Prostate gland (tissue), 2 donors: ENCODE results near the gene RPL7A. TPM values are rescaled to one million over a fixed set of nuclear protein-coding genes. Genes with fewer than 3 reads are reported as not detected.

Experiments used
- DNase-seq: peaks from one replicate; pipeline ENCODE4 v3.0.0-alpha.2; 2019; ENCODE audit warnings: low spot score
- H3K27ac ChIP-seq, 2 donors: fragments of 200-600 bp; sonication (generic); 2 replicates each; pipeline ENCODE4 v1.5.1; 2017 to 2019
- H3K27me3 ChIP-seq: fragments of 200-600 bp; sonication (generic); replicated peaks from 2 replicates; pipeline ENCODE4 v1.5.1; 2019; ENCODE audit not compliant: insufficient read depth
- H3K36me3 ChIP-seq, 2 donors: fragments of 200-600 bp; sonication (generic); 1 replicate in 1 of 2; 2 replicates in 1 of 2; pipeline versions ENCODE4 v1.5.1 to v1.8.1; 2017 to 2019
- H3K4me1 ChIP-seq: fragments of 200-600 bp; sonication (generic); replicated peaks from 2 replicates; pipeline ENCODE4 v1.5.1; 2019
- H3K4me3 ChIP-seq, 2 donors: fragments of 200-600 bp; sonication (generic); 2 replicates each; pipeline ENCODE4 v1.5.1; 2017 to 2019
- H3K9me3 ChIP-seq: fragments of 200-600 bp; sonication (generic); 2 replicates; pipeline ENCODE4 v1.5.1; 2017
- POLR2A ChIP-seq: fragments of 450-650 bp; IDR thresholded peaks from one replicate; pipeline ENCODE4 v1.6.1; 2016; ENCODE audit warnings: antibody characterized with exemption, mild to moderate bottlenecking
- POLR2AphosphoS5 ChIP-seq: sonication (generic); formaldehyde crosslinking; IDR thresholded peaks from one replicate; pipeline ENCODE4 v1.6.1; 2017; ENCODE audit warnings: antibody characterized with exemption
- WGBS: methylation state at CpG from one replicate; pipeline ENCODE4 v1.1.5; 2018; 5-methylcytosine and 5-hydroxymethylcytosine counted together
- intact Hi-C: fragments of 100-400 bp; cut with DNase I; formaldehyde crosslinking; loops from one replicate; pipeline ENCODE4 v1.14.2; 2022
- total RNA-seq, 2 donors: library from RNA; depleted of rRNA; stranded (reverse); fragments of >200 nt; gene quantifications; one replicate each; pipeline ENCODE4 v1.1.0, GENCODE V29; 2016
- TF ChIP-seq, protein P1 (sequence below), 4 experiments: fragments of 200-600 bp in 2 of 4; fragments of 450-650 bp in 2 of 4; sonication (generic) in 2 of 4; IDR thresholded peaks; 1 replicate in 3 of 4; 2 replicates in 1 of 4; pipeline ENCODE4 v1.5.1; 2016 to 2019; ENCODE audit warnings: antibody characterized with exemption in 4 of 4, mild to moderate bottlenecking in 2 of 4, moderate library complexity in 2 of 4

Gene RPL7A
- total RNA-seq, 2 donors from 2014 or later: 1,667 to 2,501 TPM

DNA sequence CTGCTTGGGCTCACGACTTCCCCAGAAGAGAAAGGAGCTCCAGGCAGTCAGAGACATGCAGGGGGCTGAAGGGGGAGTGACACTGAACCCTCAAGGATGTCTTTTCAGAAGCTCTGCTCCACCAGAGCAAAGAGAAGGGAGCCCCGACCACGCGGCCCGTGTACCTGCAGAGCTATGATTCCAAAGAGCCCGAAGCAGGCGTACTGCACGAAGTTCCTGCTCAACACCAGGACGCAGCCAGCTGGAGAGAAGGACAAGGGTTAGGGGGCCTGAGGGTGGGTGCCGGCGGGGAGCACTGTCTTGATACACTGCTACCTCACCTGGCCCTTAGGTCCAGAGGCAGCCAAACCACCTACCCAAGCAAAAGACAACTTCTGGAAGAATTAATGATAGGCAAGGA, 18.4 kb downstream of the RPL7A start:
- Histone ChIP-seq H3K27me3 (no peaks in the 10 kb centered on the region), H3K9me3 (no peaks in the 10 kb centered on the region), H3K27ac (no peak overlapping the region), H3K4me3 (no peak overlapping the region), H3K36me3 (no peaks in the 10 kb centered on the region), H3K4me1 (peaks cover 29% of the 10 kb centered on the region)
- intact Hi-C loops: no loop called here
- WGBS: 93% methylated on average over 11 of the region's 11 CpGs
- TF ChIP-seq POLR2AphosphoS5: no peak
- TF ChIP-seq POLR2A: no peak
- TF ChIP-seq, protein P1, sequence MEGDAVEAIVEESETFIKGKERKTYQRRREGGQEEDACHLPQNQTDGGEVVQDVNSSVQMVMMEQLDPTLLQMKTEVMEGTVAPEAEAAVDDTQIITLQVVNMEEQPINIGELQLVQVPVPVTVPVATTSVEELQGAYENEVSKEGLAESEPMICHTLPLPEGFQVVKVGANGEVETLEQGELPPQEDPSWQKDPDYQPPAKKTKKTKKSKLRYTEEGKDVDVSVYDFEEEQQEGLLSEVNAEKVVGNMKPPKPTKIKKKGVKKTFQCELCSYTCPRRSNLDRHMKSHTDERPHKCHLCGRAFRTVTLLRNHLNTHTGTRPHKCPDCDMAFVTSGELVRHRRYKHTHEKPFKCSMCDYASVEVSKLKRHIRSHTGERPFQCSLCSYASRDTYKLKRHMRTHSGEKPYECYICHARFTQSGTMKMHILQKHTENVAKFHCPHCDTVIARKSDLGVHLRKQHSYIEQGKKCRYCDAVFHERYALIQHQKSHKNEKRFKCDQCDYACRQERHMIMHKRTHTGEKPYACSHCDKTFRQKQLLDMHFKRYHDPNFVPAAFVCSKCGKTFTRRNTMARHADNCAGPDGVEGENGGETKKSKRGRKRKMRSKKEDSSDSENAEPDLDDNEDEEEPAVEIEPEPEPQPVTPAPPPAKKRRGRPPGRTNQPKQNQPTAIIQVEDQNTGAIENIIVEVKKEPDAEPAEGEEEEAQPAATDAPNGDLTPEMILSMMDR (IDR thresholded peaks at IDR 0.05): no peak
- DNase-seq: no peak

DNA sequence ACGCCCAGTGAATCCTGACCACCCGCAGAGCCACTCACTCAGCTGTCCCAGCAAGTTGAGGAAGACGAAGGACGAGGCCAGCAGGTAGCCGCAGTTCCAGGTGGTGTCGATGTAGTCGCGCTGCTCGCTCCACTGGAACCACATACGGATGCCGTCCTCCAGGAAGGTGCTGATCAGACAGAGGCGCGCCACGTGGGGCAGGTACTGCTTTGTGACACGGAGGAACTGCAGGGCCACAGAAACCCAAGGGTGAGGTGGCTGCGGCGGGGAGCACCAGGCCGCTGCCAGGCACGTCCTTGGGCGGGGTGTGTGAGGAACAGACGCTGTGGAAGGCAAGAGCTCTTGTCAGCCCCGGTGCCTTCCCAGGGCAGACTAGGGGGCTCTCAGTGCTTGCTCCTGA, 19.2 kb downstream of the RPL7A start:
- H3K27ac ChIP-seq: no peak overlapping the region
- no peak for TF ChIP-seq POLR2AphosphoS5
- no peak for TF ChIP-seq POLR2A
- TF ChIP-seq, protein P1 (IDR thresholded peaks at IDR 0.05): no peak
- WGBS: 94% methylated on average over 22 of the region's 22 CpGs
- H3K4me3 ChIP-seq: no peak overlapping the region
- H3K36me3 ChIP-seq: no peaks in the 10 kb centered on the region
- H3K27me3 ChIP-seq: no peaks in the 10 kb centered on the region
- DNase-seq: no peak
- H3K9me3 ChIP-seq: no peaks in the 10 kb centered on the region
- intact Hi-C loops: no loop called here
- peaks cover 36% of the 10 kb centered on the region for H3K4me1 ChIP-seq

DNA sequence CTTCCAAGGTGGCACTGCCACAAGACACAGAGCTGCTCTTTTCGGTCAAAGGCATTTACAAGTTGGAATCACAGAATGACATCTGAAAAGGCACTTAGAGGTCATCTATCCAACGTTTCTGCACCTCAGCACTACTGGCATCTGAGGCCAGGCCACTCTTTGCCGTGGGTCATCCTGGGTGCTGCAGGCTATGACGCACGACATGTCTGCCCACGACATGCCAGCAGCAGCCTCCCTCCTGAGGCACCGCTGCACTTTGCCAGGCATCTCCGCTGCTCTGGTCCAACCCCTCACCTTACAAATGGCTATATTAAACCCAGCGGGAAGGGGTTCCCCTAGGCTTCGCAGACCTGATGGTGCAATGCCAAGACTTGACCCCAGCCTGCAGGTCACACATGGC, 19.8 kb downstream of the RPL7A start:
- no peaks in the 10 kb centered on the region for H3K9me3 ChIP-seq
- no peaks in the 10 kb centered on the region for H3K27me3 ChIP-seq
- H3K4me1 ChIP-seq: peaks cover 33% of the 10 kb centered on the region
- no peak overlapping the region for H3K4me3 ChIP-seq
- intact Hi-C loops: no loop called here
- no peak overlapping the region for H3K27ac ChIP-seq
- H3K36me3 ChIP-seq: no peaks in the 10 kb centered on the region
- WGBS: 85% methylated on average over 10 of the region's 10 CpGs
- no peak for DNase-seq
- TF ChIP-seq POLR2A (no peak), POLR2AphosphoS5 (no peak)
- TF ChIP-seq, protein P1 (IDR thresholded peaks at IDR 0.05): no peak

DNA sequence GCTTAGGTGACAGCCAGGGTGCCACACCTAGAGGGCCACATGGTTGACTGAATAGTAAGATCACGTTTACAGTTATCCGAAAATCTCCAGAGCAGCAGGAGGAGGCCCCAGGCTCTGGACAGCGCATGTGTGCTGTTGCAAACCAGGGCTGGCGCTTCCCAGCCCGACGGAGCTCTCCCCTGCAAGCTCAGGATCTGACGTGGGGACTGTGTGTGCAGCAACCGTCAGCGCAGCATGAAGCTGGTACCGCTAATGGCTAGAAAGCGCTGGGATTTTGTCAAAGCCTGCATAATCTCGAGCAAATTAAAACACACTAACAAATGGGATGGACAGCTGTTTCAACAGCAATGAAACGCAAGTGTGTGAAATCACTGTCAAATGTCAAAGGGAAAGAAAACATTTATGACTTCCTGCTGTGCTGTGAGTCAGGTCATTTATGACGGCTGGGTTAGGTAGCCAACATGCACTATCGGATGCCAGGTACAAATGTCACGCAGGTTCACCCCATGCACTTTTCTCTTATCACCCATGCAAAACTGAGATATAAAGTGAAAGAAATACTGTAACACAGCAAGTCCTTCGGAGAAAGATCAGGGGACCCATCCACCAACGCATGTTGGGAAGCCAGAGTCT, 20.3 kb downstream of the RPL7A start:
- TF ChIP-seq POLR2A (no peak), POLR2AphosphoS5 (peak; percentile 18)
- TF ChIP-seq, protein P1 (IDR thresholded peaks at IDR 0.05): no peak
- peaks cover 33% of the 10 kb centered on the region for H3K4me1 ChIP-seq
- no peaks in the 10 kb centered on the region for H3K9me3 ChIP-seq
- no peak for DNase-seq
- no peak overlapping the region for H3K4me3 ChIP-seq
- H3K36me3 ChIP-seq: no peaks in the 10 kb centered on the region
- 36% methylated on average over 18 of the region's 18 CpGs for WGBS
- intact Hi-C loops: no loop called here
- H3K27ac ChIP-seq: no peak overlapping the region
- H3K27me3 ChIP-seq: no peaks in the 10 kb centered on the region

DNA sequence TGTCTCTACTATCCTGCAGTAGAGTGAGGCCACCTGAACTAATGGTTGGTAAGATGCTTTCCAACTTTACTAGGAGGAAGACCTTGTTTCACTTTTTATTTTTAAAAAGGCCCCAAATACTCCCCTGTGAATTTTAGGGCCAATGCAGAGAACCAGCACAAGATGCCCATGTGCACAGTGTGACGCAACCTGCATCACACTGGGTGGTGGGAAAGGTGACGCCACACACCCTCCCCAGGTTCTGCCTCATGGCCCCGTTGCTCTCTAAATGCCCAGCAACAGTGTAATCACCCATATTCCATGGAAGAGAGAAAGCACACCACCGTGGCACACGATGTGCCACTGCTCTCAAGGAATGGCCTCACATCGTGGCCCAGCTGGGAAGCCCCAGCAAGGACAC, 21.4 kb downstream of the RPL7A start:
- H3K27me3 ChIP-seq: no peaks in the 10 kb centered on the region
- WGBS: 78% methylated on average over 6 of the region's 6 CpGs
- TF ChIP-seq POLR2A (no peak), POLR2AphosphoS5 (no peak)
- TF ChIP-seq, protein P1 (IDR thresholded peaks at IDR 0.05): no peak
- H3K9me3 ChIP-seq: no peaks in the 10 kb centered on the region
- no peak for DNase-seq
- H3K4me1 ChIP-seq: peaks cover 33% of the 10 kb centered on the region
- intact Hi-C loops: no loop called here
- H3K36me3 ChIP-seq: no peaks in the 10 kb centered on the region
- no peak overlapping the region for H3K4me3 ChIP-seq
- no peak overlapping the region for H3K27ac ChIP-seq
